SK-N-SH (cell line): ENCODE results near the gene IRF2. TPM values are rescaled to one million over a fixed set of nuclear protein-coding genes. Genes with fewer than 3 reads are reported as not detected.

ENCODE experiments used
- CTCF ChIA-PET: fragments of 300-600, 350-600 bp; formaldehyde crosslinking; extraction: SDS; loops from one replicate; lab custom pipeline; 2021; lab: Yijun Ruan, JAX
- POLR2A ChIA-PET: fragments of 350-600 bp; sonication (Branson Sonifier 250); formaldehyde crosslinking; extraction: SDS; loops from one replicate; lab custom pipeline; 2020; ENCODE audit warnings: antibody characterized with exemption, inconsistent platforms; lab: Yijun Ruan, JAX
- DNase-seq: peaks from one replicate; pipeline ENCODE4 v3.0.0; 2012
- H2AFZ ChIP-seq: fragments of 200-600 bp; sonication (generic); 2 replicates; pipeline ENCODE4 v1.8.1; 2016; ENCODE audit warnings: antibody characterized with exemption, mild to moderate bottlenecking, low read depth
- H3F3A ChIP-seq: fragments of 200-600 bp; sonication (generic); replicated peaks from 2 replicates; pipeline ENCODE3; 2016; ENCODE audit warnings: antibody characterized with exemption, mild to moderate bottlenecking; ENCODE audit not compliant: insufficient read depth
- H3K27ac ChIP-seq, 2 experiments: fragments of 200-500 bp in 1 of 2; fragments of 200-600 bp in 1 of 2; sonication (Bioruptor generic) in 1 of 2; sonication (generic), shearing (Covaris generic) in 1 of 2; 2 replicates each; pipeline versions ENCODE4 v1.5.1 to v1.6.1; 2014 to 2016; ENCODE audit warnings: low read depth in 2 of 2, inconsistent platforms in 1 of 2, low read length in 1 of 2, mild to moderate bottlenecking in 1 of 2, mixed read lengths in 1 of 2
- H3K27me3 ChIP-seq: fragments of 200-600 bp; sonication (generic), shearing (Covaris generic); 2 replicates; pipeline ENCODE4 v1.6.1; 2016; ENCODE audit warnings: mixed run types; ENCODE audit not compliant: insufficient read depth
- H3K36me3 ChIP-seq, 2 experiments: fragments of 200-500 bp in 1 of 2; fragments of 200-600 bp in 1 of 2; sonication (Bioruptor generic) in 1 of 2; sonication (generic) in 1 of 2; replicated peaks in 1 of 2; 2 replicates each; pipeline versions ENCODE3 to v1.5.1; 2014 to 2016; ENCODE audit warnings: low read length in 1 of 2, mild to moderate bottlenecking in 1 of 2; ENCODE audit not compliant: insufficient read depth in 2 of 2, control insufficient read depth in 1 of 2
- H3K4me1 ChIP-seq, 2 experiments: fragments of 200-500 bp in 1 of 2; fragments of 200-600 bp in 1 of 2; sonication (Bioruptor generic) in 1 of 2; sonication (generic), shearing (Covaris generic) in 1 of 2; 2 replicates each; pipeline versions ENCODE4 v1.5.1 to v1.6.1; 2014 to 2016; ENCODE audit warnings: low read depth in 1 of 2, low read length in 1 of 2, mixed run types in 1 of 2; ENCODE audit not compliant: insufficient read depth in 2 of 2, control insufficient read depth in 1 of 2
- H3K4me2 ChIP-seq: fragments of 200-600 bp; sonication (generic), shearing (Covaris generic); 2 replicates; pipeline ENCODE4 v1.6.1; 2017; ENCODE audit warnings: mixed run types
- H3K4me3 ChIP-seq, 2 experiments: fragments of 200-500 bp in 1 of 2; fragments of 200-600 bp in 1 of 2; sonication (Bioruptor generic) in 1 of 2; sonication (generic), shearing (Covaris generic) in 1 of 2; 2 replicates each; pipeline versions ENCODE4 v1.5.1 to v1.8.1; 2014 to 2016; ENCODE audit warnings: low read depth in 2 of 2, inconsistent platforms in 1 of 2, low read length in 1 of 2, mild to moderate bottlenecking in 1 of 2, mixed read lengths in 1 of 2, moderate library complexity in 1 of 2
- H3K79me2 ChIP-seq: fragments of 200-600 bp; sonication (generic); 2 replicates; pipeline ENCODE4 v1.8.1; 2017; ENCODE audit warnings: mild to moderate bottlenecking; ENCODE audit not compliant: insufficient read depth
- H3K9ac ChIP-seq: fragments of 200-600 bp; sonication (generic); 2 replicates; pipeline ENCODE4 v1.6.1; 2017; ENCODE audit warnings: mixed run types
- H3K9me2 ChIP-seq: fragments of 200-600 bp; sonication (generic); 2 replicates; pipeline ENCODE4 v1.6.1; 2017; ENCODE audit warnings: mixed run types
- H3K9me3 ChIP-seq: fragments of 200-600 bp; sonication (generic); 2 replicates; pipeline ENCODE4 v1.6.1; 2017; ENCODE audit warnings: mixed run types, mild to moderate bottlenecking, moderate library complexity
- H4K20me1 ChIP-seq: fragments of 200-600 bp; sonication (generic); 2 replicates; pipeline ENCODE4 v1.6.1; 2017; ENCODE audit warnings: mild to moderate bottlenecking, mixed run types; ENCODE audit not compliant: insufficient read depth
- CHD2 ChIP-seq: fragments of 150-350 bp; IDR thresholded peaks from 2 replicates; pipeline ENCODE4 v1.6.1; 2018; ENCODE audit warnings: low read length; ENCODE audit not compliant: partially characterized antibody
- EZH2phosphoT487 ChIP-seq: fragments of 200-600 bp; sonication (generic); IDR thresholded peaks from 2 replicates; pipeline ENCODE4 v1.6.1; 2017; ENCODE audit warnings: low read depth, mixed run types, mild to moderate bottlenecking, antibody characterized with exemption, moderate library complexity, borderline replicate concordance
- FOSL2 ChIP-seq: IDR thresholded peaks from 2 replicates; pipeline ENCODE4 v1.4.0; 2012; ENCODE audit warnings: low read depth, mild to moderate bottlenecking, moderate library complexity, borderline replicate concordance
- FOXJ3 ChIP-seq: sonication (generic); formaldehyde crosslinking; IDR thresholded peaks from 2 replicates; pipeline ENCODE4 v1.5.1; 2020; ENCODE audit warnings: mild to moderate bottlenecking, missing genetic modification reagents
- FOXM1 ChIP-seq: IDR thresholded peaks from 2 replicates; pipeline ENCODE4 v1.4.0; 2012; ENCODE audit warnings: low read depth, mild to moderate bottlenecking
- GABPA ChIP-seq: IDR thresholded peaks from 2 replicates; pipeline ENCODE4 v1.4.0; 2012; ENCODE audit warnings: low read depth, mild to moderate bottlenecking
- GATA2 ChIP-seq: sonication (generic); formaldehyde crosslinking; IDR thresholded peaks from 2 replicates; pipeline ENCODE4 v1.5.0; 2020; ENCODE audit warnings: mild to moderate bottlenecking, missing genetic modification reagents
- NRF1 ChIP-seq: IDR thresholded peaks from 2 replicates; pipeline ENCODE4 v1.6.1; 2012; ENCODE audit warnings: low read depth, mild to moderate bottlenecking, low read length
- POLR2AphosphoS5 ChIP-seq: IDR thresholded peaks from 2 replicates; pipeline ENCODE4 v1.6.1; 2012; ENCODE audit warnings: low read depth, low read length
- RCOR1 ChIP-seq: fragments of 150-350 bp; IDR thresholded peaks from 2 replicates; pipeline ENCODE4 v1.6.1; 2017; ENCODE audit warnings: antibody characterized with exemption, low read length
- RFX5 ChIP-seq: IDR thresholded peaks from 2 replicates; pipeline ENCODE4 v1.6.1; 2012; ENCODE audit warnings: mild to moderate bottlenecking, improper control_type of control experiment, low read length
- SIN3A ChIP-seq: IDR thresholded peaks from 2 replicates; pipeline ENCODE4 v1.6.1; 2012; ENCODE audit warnings: low read depth, mild to moderate bottlenecking, low read length, moderate library complexity, borderline replicate concordance
- SMC3 ChIP-seq: IDR thresholded peaks from 2 replicates; pipeline ENCODE4 v1.6.1; 2012; ENCODE audit warnings: low read depth, low read length, improper control_type of control experiment
- TCF12 ChIP-seq: IDR thresholded peaks from 2 replicates; pipeline ENCODE4 v1.4.0; 2012
- YY1 ChIP-seq: IDR thresholded peaks from 2 replicates; pipeline ENCODE4 v1.4.0; 2012; ENCODE audit warnings: low read depth, mild to moderate bottlenecking
- WGBS: methylation state at CpG from one replicate; pipeline ENCODE4 v1.1.6; 2017; ENCODE audit warnings: low lambda C conversion rate; 5-methylcytosine and 5-hydroxymethylcytosine counted together
- polyA plus RNA-seq, 3 experiments: library from polyadenylated mRNA; depleted of rRNA; stranded (reverse); fragments of >200 nt; gene quantifications; 2 replicates each; pipeline ENCODE4 v1.2.3, GENCODE V29; 2012
- TF ChIP-seq, protein P1 (sequence below): IDR thresholded peaks from 2 replicates; pipeline ENCODE4 v1.6.1; 2012; ENCODE audit warnings: mild to moderate bottlenecking, low read depth, low read length, moderate library complexity
- TF ChIP-seq, protein P2 (sequence below): IDR thresholded peaks from 2 replicates; pipeline ENCODE4 v1.4.0; 2012; ENCODE audit warnings: low read depth, borderline replicate concordance
- TF ChIP-seq, protein P3 (sequence below): IDR thresholded peaks from 2 replicates; pipeline ENCODE4; 2012

Gene IRF2
- polyA plus RNA-seq, 1 of the 3 experiments (the other 2 are of a cell fraction): 23.3 TPM

DNA sequence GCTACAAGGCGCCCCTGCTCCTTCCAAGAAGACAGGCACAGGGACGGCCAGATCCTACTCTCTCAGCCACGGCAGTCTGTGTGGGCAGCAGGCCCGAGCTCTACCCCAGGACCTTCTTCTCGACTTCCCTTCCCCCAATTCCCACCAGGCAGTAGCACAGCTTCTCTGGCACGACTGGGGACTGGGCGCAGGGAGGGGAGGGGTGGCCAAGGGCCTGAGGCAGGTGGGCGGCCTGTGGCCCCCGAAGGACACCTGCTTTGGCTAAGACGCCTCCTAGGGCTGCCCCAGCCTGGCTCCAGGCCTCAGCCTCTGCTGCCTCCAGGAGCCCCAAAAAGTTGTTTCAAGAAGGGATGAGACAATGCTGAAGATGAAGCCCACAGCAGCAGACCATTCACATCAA lies 24.2 kb upstream of the IRF2 start:
- H3K9me2 ChIP-seq: no peaks in the 10 kb centered on the region
- H3K4me1 ChIP-seq: 0 out of 4 replicates have a peak, but pooled peaks cover 0 to 2% of the 10 kb centered on the region in 2 experiments
- CTCF ChIA-PET: interaction anchor here (1.8 kb wide), 1 partner anchor 235 kb away, joined by 5 read pairs; no protein-coding TSS in a partner anchor
- TF ChIP-seq NRF1 (no peak), SMC3 (no peak), FOXJ3 (CRISPR knock-in tag) (no peak), RCOR1 (no peak), GABPA (no peak), EZH2phosphoT487 (no peak), GATA2 (CRISPR knock-in tag) (no peak), TCF12 (no peak), SIN3A (no peak)
- TF ChIP-seq, protein P1, sequence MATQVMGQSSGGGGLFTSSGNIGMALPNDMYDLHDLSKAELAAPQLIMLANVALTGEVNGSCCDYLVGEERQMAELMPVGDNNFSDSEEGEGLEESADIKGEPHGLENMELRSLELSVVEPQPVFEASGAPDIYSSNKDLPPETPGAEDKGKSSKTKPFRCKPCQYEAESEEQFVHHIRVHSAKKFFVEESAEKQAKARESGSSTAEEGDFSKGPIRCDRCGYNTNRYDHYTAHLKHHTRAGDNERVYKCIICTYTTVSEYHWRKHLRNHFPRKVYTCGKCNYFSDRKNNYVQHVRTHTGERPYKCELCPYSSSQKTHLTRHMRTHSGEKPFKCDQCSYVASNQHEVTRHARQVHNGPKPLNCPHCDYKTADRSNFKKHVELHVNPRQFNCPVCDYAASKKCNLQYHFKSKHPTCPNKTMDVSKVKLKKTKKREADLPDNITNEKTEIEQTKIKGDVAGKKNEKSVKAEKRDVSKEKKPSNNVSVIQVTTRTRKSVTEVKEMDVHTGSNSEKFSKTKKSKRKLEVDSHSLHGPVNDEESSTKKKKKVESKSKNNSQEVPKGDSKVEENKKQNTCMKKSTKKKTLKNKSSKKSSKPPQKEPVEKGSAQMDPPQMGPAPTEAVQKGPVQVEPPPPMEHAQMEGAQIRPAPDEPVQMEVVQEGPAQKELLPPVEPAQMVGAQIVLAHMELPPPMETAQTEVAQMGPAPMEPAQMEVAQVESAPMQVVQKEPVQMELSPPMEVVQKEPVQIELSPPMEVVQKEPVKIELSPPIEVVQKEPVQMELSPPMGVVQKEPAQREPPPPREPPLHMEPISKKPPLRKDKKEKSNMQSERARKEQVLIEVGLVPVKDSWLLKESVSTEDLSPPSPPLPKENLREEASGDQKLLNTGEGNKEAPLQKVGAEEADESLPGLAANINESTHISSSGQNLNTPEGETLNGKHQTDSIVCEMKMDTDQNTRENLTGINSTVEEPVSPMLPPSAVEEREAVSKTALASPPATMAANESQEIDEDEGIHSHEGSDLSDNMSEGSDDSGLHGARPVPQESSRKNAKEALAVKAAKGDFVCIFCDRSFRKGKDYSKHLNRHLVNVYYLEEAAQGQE: no peak
- TF ChIP-seq, protein P2, sequence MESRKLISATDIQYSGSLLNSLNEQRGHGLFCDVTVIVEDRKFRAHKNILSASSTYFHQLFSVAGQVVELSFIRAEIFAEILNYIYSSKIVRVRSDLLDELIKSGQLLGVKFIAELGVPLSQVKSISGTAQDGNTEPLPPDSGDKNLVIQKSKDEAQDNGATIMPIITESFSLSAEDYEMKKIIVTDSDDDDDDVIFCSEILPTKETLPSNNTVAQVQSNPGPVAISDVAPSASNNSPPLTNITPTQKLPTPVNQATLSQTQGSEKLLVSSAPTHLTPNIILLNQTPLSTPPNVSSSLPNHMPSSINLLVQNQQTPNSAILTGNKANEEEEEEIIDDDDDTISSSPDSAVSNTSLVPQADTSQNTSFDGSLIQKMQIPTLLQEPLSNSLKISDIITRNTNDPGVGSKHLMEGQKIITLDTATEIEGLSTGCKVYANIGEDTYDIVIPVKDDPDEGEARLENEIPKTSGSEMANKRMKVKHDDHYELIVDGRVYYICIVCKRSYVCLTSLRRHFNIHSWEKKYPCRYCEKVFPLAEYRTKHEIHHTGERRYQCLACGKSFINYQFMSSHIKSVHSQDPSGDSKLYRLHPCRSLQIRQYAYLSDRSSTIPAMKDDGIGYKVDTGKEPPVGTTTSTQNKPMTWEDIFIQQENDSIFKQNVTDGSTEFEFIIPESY: no peak
- no peak overlapping the region for H3K27ac ChIP-seq
- H3F3A ChIP-seq: no peaks in the 10 kb centered on the region
- 73% methylated on average over 8 of the region's 10 CpGs for WGBS
- no peaks in the 10 kb centered on the region for H4K20me1 ChIP-seq
- H3K36me3 ChIP-seq: no peaks in the 10 kb centered on the region
- no peak overlapping the region for H3K9ac ChIP-seq
- H3K27me3 ChIP-seq: no peaks in the 10 kb centered on the region
- no peak overlapping the region for H2AFZ ChIP-seq
- no peaks in the 10 kb centered on the region for H3K79me2 ChIP-seq
- POLR2A ChIA-PET: no interaction called here
- no peak overlapping the region for H3K4me2 ChIP-seq
- no peaks in the 10 kb centered on the region for H3K9me3 ChIP-seq
- H3K4me3 ChIP-seq: no peak overlapping the region
- DNase-seq: no peak

DNA sequence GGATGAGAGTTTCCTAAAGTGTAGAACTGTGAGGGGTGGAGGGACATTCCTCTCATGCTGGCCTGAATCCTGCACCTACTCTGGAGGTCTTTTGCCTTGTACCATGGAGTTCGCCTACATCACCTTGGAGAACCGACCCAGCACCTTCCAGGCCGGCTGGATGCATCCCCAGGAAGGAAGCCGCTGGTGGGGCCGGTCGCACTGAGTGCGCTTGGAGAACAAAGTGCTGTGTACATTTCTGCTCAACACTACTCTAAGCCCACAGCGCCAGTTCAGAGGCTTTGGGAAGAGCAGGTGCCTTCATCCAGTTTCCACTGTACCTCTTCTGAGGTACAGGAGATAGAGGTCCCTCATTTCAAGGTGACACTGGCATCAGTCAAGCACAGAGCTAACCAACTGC lies 15.4 kb upstream of the IRF2 start:
- H3F3A ChIP-seq: no peaks in the 10 kb centered on the region
- no peaks in the 10 kb centered on the region for H3K27me3 ChIP-seq
- WGBS: 69% methylated on average over 3 of the region's 8 CpGs
- POLR2A ChIA-PET: no interaction called here
- H3K4me3 ChIP-seq: no peak overlapping the region
- no peaks in the 10 kb centered on the region for H4K20me1 ChIP-seq
- no peak overlapping the region for H3K4me2 ChIP-seq
- no peaks in the 10 kb centered on the region for H3K9me2 ChIP-seq
- no peaks in the 10 kb centered on the region for H3K79me2 ChIP-seq
- H3K4me1 ChIP-seq: no peaks in the 10 kb centered on the region
- no peaks in the 10 kb centered on the region for H3K36me3 ChIP-seq
- H2AFZ ChIP-seq: no peak overlapping the region
- H3K9me3 ChIP-seq: no peaks in the 10 kb centered on the region
- DNase-seq: no peak
- H3K27ac ChIP-seq: no peak overlapping the region
- CTCF ChIA-PET: interaction anchor here (0.9 kb wide), 1 partner anchor 10 kb away, joined by 3 read pairs; no protein-coding TSS in a partner anchor
- no peak overlapping the region for H3K9ac ChIP-seq
- TF ChIP-seq YY1: no peak
- TF ChIP-seq, protein P3, sequence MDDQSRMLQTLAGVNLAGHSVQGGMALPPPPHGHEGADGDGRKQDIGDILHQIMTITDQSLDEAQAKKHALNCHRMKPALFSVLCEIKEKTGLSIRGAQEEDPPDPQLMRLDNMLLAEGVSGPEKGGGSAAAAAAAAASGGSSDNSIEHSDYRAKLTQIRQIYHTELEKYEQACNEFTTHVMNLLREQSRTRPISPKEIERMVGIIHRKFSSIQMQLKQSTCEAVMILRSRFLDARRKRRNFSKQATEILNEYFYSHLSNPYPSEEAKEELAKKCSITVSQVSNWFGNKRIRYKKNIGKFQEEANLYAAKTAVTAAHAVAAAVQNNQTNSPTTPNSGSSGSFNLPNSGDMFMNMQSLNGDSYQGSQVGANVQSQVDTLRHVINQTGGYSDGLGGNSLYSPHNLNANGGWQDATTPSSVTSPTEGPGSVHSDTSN: no peak
- no peak for TF ChIP-seq FOXM1
- TF ChIP-seq, protein P2: no peak
- TF ChIP-seq RCOR1: no peak
- TF ChIP-seq EZH2phosphoT487: no peak
- no peak for TF ChIP-seq FOSL2
- TF ChIP-seq POLR2AphosphoS5: no peak
- no peak for TF ChIP-seq RFX5
- no peak for TF ChIP-seq CHD2
- TF ChIP-seq FOXJ3 (CRISPR knock-in tag): no peak
